ENCODE data around the gene ZNF410. TPM values are rescaled to one million over a fixed set of nuclear protein-coding genes. Genes with fewer than 3 reads are reported as not detected.

The ZNF410 gene
- total RNA-seq, 1 experiment from 2014 or later: 37.6 TPM

DNA sequence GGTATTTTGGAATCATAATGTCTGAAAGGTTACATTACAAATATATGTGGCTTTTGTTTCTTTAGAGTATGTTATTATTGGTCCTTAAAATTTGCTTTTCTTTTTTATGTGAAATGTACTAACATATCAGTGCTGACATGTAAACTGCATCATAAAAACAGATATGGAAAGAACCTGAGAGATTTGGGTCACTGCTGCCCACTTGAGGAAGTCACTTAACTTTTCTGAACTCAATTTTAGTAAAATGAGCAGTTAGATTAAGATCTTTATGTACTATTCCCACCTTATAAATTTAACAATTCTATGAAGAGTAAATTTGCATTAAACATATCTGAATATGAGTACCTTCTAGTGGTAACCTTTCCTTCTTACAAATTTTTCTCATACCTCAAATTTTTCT is 27.5 kb upstream of the ZNF410 start:
- BruUV-seq (replicated peaks): no TSS peak
- TF ChIP-seq, protein P1, sequence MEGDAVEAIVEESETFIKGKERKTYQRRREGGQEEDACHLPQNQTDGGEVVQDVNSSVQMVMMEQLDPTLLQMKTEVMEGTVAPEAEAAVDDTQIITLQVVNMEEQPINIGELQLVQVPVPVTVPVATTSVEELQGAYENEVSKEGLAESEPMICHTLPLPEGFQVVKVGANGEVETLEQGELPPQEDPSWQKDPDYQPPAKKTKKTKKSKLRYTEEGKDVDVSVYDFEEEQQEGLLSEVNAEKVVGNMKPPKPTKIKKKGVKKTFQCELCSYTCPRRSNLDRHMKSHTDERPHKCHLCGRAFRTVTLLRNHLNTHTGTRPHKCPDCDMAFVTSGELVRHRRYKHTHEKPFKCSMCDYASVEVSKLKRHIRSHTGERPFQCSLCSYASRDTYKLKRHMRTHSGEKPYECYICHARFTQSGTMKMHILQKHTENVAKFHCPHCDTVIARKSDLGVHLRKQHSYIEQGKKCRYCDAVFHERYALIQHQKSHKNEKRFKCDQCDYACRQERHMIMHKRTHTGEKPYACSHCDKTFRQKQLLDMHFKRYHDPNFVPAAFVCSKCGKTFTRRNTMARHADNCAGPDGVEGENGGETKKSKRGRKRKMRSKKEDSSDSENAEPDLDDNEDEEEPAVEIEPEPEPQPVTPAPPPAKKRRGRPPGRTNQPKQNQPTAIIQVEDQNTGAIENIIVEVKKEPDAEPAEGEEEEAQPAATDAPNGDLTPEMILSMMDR (IDR thresholded peaks at IDR 0.05; ENCODE audit: unreplicated experiment): no peak
- no peak overlapping the region for H3K27ac Mint-ChIP-seq (ENCODE audit: unreplicated experiment)
- H3K36me3 Mint-ChIP-seq (ENCODE audit: insufficient read depth, unreplicated experiment): no peaks in the 10 kb centered on the region
- no peaks in the 10 kb centered on the region for H3K27me3 Mint-ChIP-seq (ENCODE audit: unreplicated experiment)
- no peak for DNase-seq
- H3K4me3 Mint-ChIP-seq (ENCODE audit: low read depth, unreplicated experiment): no peak overlapping the region
- intact Hi-C loops (cut with micrococcal nuclease; ENCODE audit: unreplicated experiment): no loop called here
- no peaks in the 10 kb centered on the region for H3K4me1 Mint-ChIP-seq (ENCODE audit: low read depth, unreplicated experiment)
- CTCF ChIA-PET: no interaction called here
- no peaks in the 10 kb centered on the region for H3K9me3 Mint-ChIP-seq (ENCODE audit: low read depth, unreplicated experiment)

DNA sequence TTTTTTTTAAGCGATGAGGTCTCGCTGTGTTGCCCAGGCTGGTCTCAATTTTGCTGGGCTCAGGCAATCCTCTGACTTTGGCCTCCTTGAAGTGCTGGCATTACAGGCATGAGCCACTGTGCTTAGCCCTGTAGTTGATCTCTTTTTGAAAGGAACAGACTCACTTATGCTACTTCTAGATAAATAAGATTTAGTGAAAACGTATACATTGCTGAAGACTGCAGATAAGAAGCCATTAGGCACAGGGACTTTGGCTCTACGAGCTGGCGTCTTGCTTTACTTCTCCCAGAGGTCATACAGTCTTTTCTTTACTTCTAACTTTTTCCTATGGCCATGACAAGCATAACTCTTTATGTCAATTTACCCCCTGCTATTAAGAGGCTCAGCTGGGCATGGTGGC is 25.6 kb upstream of the ZNF410 start:
- Mint-ChIP-seq H3K27ac (ENCODE audit: unreplicated experiment) (no peak overlapping the region), H3K9me3 (ENCODE audit: low read depth, unreplicated experiment) (no peaks in the 10 kb centered on the region), H3K4me1 (ENCODE audit: low read depth, unreplicated experiment) (no peaks in the 10 kb centered on the region), H3K36me3 (ENCODE audit: insufficient read depth, unreplicated experiment) (no peaks in the 10 kb centered on the region), H3K27me3 (ENCODE audit: unreplicated experiment) (no peaks in the 10 kb centered on the region), H3K4me3 (ENCODE audit: low read depth, unreplicated experiment) (no peak overlapping the region)
- BruUV-seq (replicated peaks): no TSS peak
- TF ChIP-seq, protein P1 (IDR thresholded peaks at IDR 0.05; ENCODE audit: unreplicated experiment): no peak
- intact Hi-C loops (cut with micrococcal nuclease; ENCODE audit: unreplicated experiment): no loop called here
- CTCF ChIA-PET: no interaction called here
- no peak for DNase-seq

DNA sequence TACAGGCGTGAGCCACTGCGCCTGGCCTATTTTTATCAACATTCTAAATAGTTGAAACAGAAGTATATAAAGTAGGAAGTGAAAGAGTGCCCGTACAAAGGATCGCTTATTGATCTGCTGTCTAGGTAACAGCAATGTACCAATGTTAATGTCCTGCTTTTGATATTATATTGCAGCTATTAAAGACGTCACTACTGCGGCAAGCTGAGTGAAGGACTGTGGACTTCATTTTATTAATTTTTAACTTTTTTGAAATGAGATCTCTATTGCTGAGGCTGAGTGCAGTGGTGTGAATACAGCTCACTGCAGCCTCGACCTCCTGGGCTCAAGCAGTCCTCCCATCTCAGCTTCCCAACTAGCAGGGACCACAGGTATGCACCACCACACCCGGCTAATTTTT is 24.2 kb upstream of the ZNF410 start:
- Mint-ChIP-seq H3K27me3 (ENCODE audit: unreplicated experiment) (no peaks in the 10 kb centered on the region), H3K4me1 (ENCODE audit: low read depth, unreplicated experiment) (no peaks in the 10 kb centered on the region), H3K36me3 (ENCODE audit: insufficient read depth, unreplicated experiment) (no peaks in the 10 kb centered on the region), H3K4me3 (ENCODE audit: low read depth, unreplicated experiment) (no peak overlapping the region), H3K27ac (ENCODE audit: unreplicated experiment) (no peak overlapping the region), H3K9me3 (ENCODE audit: low read depth, unreplicated experiment) (no peaks in the 10 kb centered on the region)
- intact Hi-C loops (cut with micrococcal nuclease; ENCODE audit: unreplicated experiment): no loop called here
- DNase-seq: no peak
- no TSS peak for BruUV-seq (replicated peaks)
- TF ChIP-seq, protein P1 (IDR thresholded peaks at IDR 0.05; ENCODE audit: unreplicated experiment): no peak
- CTCF ChIA-PET: interaction anchor here (0.6 kb wide), 1 partner anchor 741 kb away, joined by 3 read pairs; no protein-coding TSS in a partner anchor

GRCh38 chr14:73863209-73863608 is 23.4 kb upstream of the ZNF410 start:
- Mint-ChIP-seq H3K27ac (ENCODE audit: unreplicated experiment) (no peak overlapping the region), H3K4me1 (ENCODE audit: low read depth, unreplicated experiment) (no peaks in the 10 kb centered on the region), H3K36me3 (ENCODE audit: insufficient read depth, unreplicated experiment) (no peaks in the 10 kb centered on the region), H3K27me3 (ENCODE audit: unreplicated experiment) (no peaks in the 10 kb centered on the region), H3K9me3 (ENCODE audit: low read depth, unreplicated experiment) (no peaks in the 10 kb centered on the region), H3K4me3 (ENCODE audit: low read depth, unreplicated experiment) (no peak overlapping the region)
- intact Hi-C loops (cut with micrococcal nuclease; ENCODE audit: unreplicated experiment): no loop called here
- no peak for DNase-seq
- CTCF ChIA-PET: no interaction called here
- no TSS peak for BruUV-seq (replicated peaks)
- TF ChIP-seq, protein P1 (IDR thresholded peaks at IDR 0.05; ENCODE audit: unreplicated experiment): no peak
